GM12878 (cell line): Measurements from ENCODE around the gene WFIKKN1. TPM values are rescaled to one million over a fixed set of nuclear protein-coding genes. Genes with fewer than 3 reads are reported as not detected.

Experiments used
- ATAC-seq: fragments of 200-7000 bp; cut with Tn5 transposase; 3 replicates; pipeline ENCODE4 v1.9.1; 2020; ENCODE audit warnings: mild to moderate bottlenecking, moderate library complexity
- BruUV-seq: library from RNA; stranded (reverse); fragments of 400-500 nt; replicated peaks from 2 replicates; lab custom pipeline; 2021; lab: Mats Ljungman, UMichigan
- CTCF ChIA-PET: fragments of 300-600 bp; sonication (Branson Sonifier 250); formaldehyde crosslinking; extraction: SDS; loops from one replicate; lab custom pipeline; 2021; ENCODE audit warnings: inconsistent platforms; lab: Yijun Ruan, JAX
- POLR2A ChIA-PET: fragments of 350-600 bp; formaldehyde crosslinking; extraction: SDS; loops from one replicate; lab custom pipeline; 2021; ENCODE audit warnings: inconsistent platforms; lab: Charles Lee
- RAD21 ChIA-PET: fragments of 300-600 bp; sonication (Branson Sonifier 250); formaldehyde crosslinking; loops from one replicate; lab custom pipeline; 2023; ENCODE audit warnings: antibody characterized with exemption; ENCODE audit not compliant: unreplicated experiment; lab: Charles Lee
- SMC1A ChIA-PET: fragments of 300-600 bp; sonication (Branson Sonifier 250); formaldehyde crosslinking; loops from one replicate; lab custom pipeline; 2023; ENCODE audit not compliant: unreplicated experiment, uncharacterized antibody; lab: Charles Lee
- DNase-seq: peaks from one replicate; pipeline ENCODE4 v3.0.0-alpha.2; 2011; ENCODE audit warnings: low read depth, low spot score
- FAIRE-seq: peaks from 3 replicates; lab custom pipeline; 2011; peaks lifted over from hg19 to GRCh38; lab: Jason Lieb, UNC
- H2AFZ ChIP-seq: 2 replicates; pipeline ENCODE4 v1.6.0; 2011; ENCODE audit warnings: low read depth, low read length, control low read depth; ENCODE audit not compliant: control insufficient read depth
- H3K27ac ChIP-seq: 2 replicates; pipeline ENCODE4 v1.5.1; 2011; ENCODE audit warnings: control low read depth; ENCODE audit not compliant: control insufficient read depth, insufficient read depth
- H3K27me3 ChIP-seq, 2 experiments: replicated peaks in 1 of 2; 2 replicates each; pipeline versions ENCODE4 v1.6.0 to v1.6.1; 2011; ENCODE audit warnings: low read length in 1 of 2; ENCODE audit not compliant: control insufficient read depth in 2 of 2, insufficient read depth in 2 of 2
- H3K36me3 ChIP-seq, 2 experiments: 2 replicates each; pipeline ENCODE4 v1.5.1; 2011; ENCODE audit warnings: low read length in 1 of 2; ENCODE audit not compliant: control insufficient read depth in 2 of 2, insufficient read depth in 2 of 2
- H3K4me1 ChIP-seq: 2 replicates; pipeline ENCODE4 v1.6.1; 2011; ENCODE audit warnings: mild to moderate bottlenecking, low read length, moderate library complexity, mixed read lengths; ENCODE audit not compliant: control insufficient read depth, insufficient read depth
- H3K4me2 ChIP-seq: 2 replicates; pipeline ENCODE4 v1.6.0; 2011; ENCODE audit warnings: control low read depth; ENCODE audit not compliant: control insufficient read depth, insufficient read depth
- H3K4me3 ChIP-seq: fragments of 200-600 bp; sonication (generic); 2 replicates; pipeline ENCODE4 v1.5.1; 2016
- H3K79me2 ChIP-seq: 2 replicates; pipeline ENCODE4 v1.6.0; 2011; ENCODE audit warnings: low read length; ENCODE audit not compliant: control insufficient read depth, insufficient read depth
- H3K9ac ChIP-seq: 2 replicates; pipeline ENCODE4 v1.8.0; 2011; ENCODE audit warnings: low read length, control low read depth, mixed read lengths; ENCODE audit not compliant: control insufficient read depth, insufficient read depth
- H3K9me3 ChIP-seq: replicated peaks from 3 replicates; pipeline ENCODE4 v1.5.1; 2011; ENCODE audit warnings: mild to moderate bottlenecking, low read length; ENCODE audit not compliant: control insufficient read depth, insufficient read depth
- H4K20me1 ChIP-seq: 2 replicates; pipeline ENCODE4 v1.6.0; 2011; ENCODE audit not compliant: control insufficient read depth, insufficient read depth
- MYC ChIP-seq: IDR thresholded peaks from 2 replicates; pipeline ENCODE4 v1.6.1; 2011; ENCODE audit warnings: mild to moderate bottlenecking, low read length, moderate library complexity, inconsistent platforms; ENCODE audit not compliant: insufficient read depth, insufficient replicate concordance, insufficient read length, severe bottlenecking
- POLR2A ChIP-seq: IDR thresholded peaks from 2 replicates; pipeline ENCODE4 v1.6.1; 2011; ENCODE audit warnings: low read depth, mild to moderate bottlenecking, low read length
- PRDM15 ChIP-seq: fragments of 450-650 bp; formaldehyde crosslinking; IDR thresholded peaks from 2 replicates; pipeline ENCODE4 v1.4.0; 2020; ENCODE audit warnings: mild to moderate bottlenecking, moderate library complexity
- RAD21 ChIP-seq: IDR thresholded peaks from 2 replicates; pipeline ENCODE4 v1.6.1; 2011; ENCODE audit warnings: mild to moderate bottlenecking, low read depth, low read length, moderate library complexity; ENCODE audit not compliant: insufficient read depth
- SMC3 ChIP-seq: IDR thresholded peaks from 2 replicates; pipeline ENCODE4 v1.6.1; 2011; ENCODE audit warnings: low read length, improper control_type of control experiment, borderline replicate concordance
- SREBF1 ChIP-seq: IDR thresholded peaks from 2 replicates; pipeline ENCODE4 v1.6.1; 2012; ENCODE audit warnings: mild to moderate bottlenecking, low read length
- ZBTB11 ChIP-seq: fragments of 450-650 bp; formaldehyde crosslinking; IDR thresholded peaks from 2 replicates; pipeline ENCODE4 v1.5.0; 2022; ENCODE audit warnings: mild to moderate bottlenecking, missing genetic modification characterization
- ZNF384 ChIP-seq: IDR thresholded peaks from 2 replicates; pipeline ENCODE4 v1.6.1; 2012; ENCODE audit warnings: low read depth, mild to moderate bottlenecking, low read length, improper control_type of control experiment, borderline replicate concordance
- ZSCAN29 ChIP-seq: fragments of 450-650 bp; IDR thresholded peaks from 2 replicates; pipeline ENCODE4 v1.6.1; 2017; ENCODE audit warnings: mild to moderate bottlenecking, moderate library complexity
- WGBS: methylation state at CpG from one replicate; pipeline ENCODE4 v1.1.6; 2016; ENCODE audit warnings: low lambda C conversion rate; ENCODE audit not compliant: insufficient replicate concordance, insufficient coverage; ENCODE audit errors: missing lambda C conversion rate; 5-methylcytosine and 5-hydroxymethylcytosine counted together
- in situ Hi-C: fragments of 300-500 bp; cut with MboI; formaldehyde crosslinking; loops from 9 replicates; pipeline ENCODE4 v1.14.3; 2018; ENCODE audit warnings: mixed read lengths
- intact Hi-C: fragments of 100-400 bp; cut with micrococcal nuclease; formaldehyde crosslinking; loops from one replicate; pipeline ENCODE4 v1.14.2; 2022; ENCODE audit not compliant: unreplicated experiment
- polyA plus RNA-seq, 11 experiments: library from polyadenylated mRNA; depleted of rRNA in 4 of 11; unstranded in 6 of 11; stranded (reverse) in 5 of 11; fragments of >200 nt; fragmentation: Nextera tagmentation in 4 of 11; fragmentation: Illumina TruSeq in 1 of 11; extraction: Ambion mirVana in 4 of 11; extraction: Trizol in 1 of 11; gene quantifications; 1 replicate in 1 of 11; 2 replicates in 10 of 11; pipeline versions ENCODE4 v1.2.1 to v1.2.3, GENCODE V29; 2011 to 2016; ENCODE audit warnings: inconsistent platforms in 2 of 11, missing spikeins in 2 of 11, low read depth in 1 of 11
- total RNA-seq, 4 experiments: library from RNA; depleted of rRNA in 3 of 4; stranded (reverse); fragments of >200 nt in 3 of 4; fragmentation: Illumina TruSeq in 1 of 4; extraction: Trizol in 1 of 4; gene quantifications; 2 replicates each; pipeline versions ENCODE4 v1.2.1 to v1.2.3, GENCODE V29; 2013 to 2021

The WFIKKN1 gene
- total and polyA plus RNA-seq, 10 of the 15 experiments (the other 5 are each of a cell fraction or from before 2014, with no cell fraction given): 0.01 to 0.41 (median 0.05) TPM; not detected in 2

GRCh38 chr16:659618-660017 lies 28.8 kb downstream of the WFIKKN1 start:
- no peaks in the 10 kb centered on the region; a peak in 2 of 4 replicates for H3K36me3 ChIP-seq
- H3K27ac ChIP-seq: no peak overlapping the region
- ATAC-seq (no peak), FAIRE-seq (no peak), DNase-seq (no peak)
- intact Hi-C loops: loop anchor here (1.0 to 10.0 kb wide), 2 partner anchors 80 to 265 kb away; partner anchors contain the start of gene NME4
- in situ Hi-C loops: loop anchor here (10.0 kb wide), 1 partner anchor 265 kb away; the partner anchor contains the start of gene NME4
- no peak for TF ChIP-seq ZNF384
- H3K4me3 ChIP-seq: no peak overlapping the region
- WGBS: 85% methylated on average over 20 of the region's 20 CpGs
- H3K9ac ChIP-seq: no peak overlapping the region
- no peaks in the 10 kb centered on the region for H3K27me3 ChIP-seq
- ChIA-PET CTCF (interaction anchor here (1.2 to 1.4 kb wide), 2 partner anchors 9 to 11 kb away, joined by 3 to 5 read pairs; no protein-coding TSS in a partner anchor), SMC1A (no interaction called here), RAD21 (no interaction called here), POLR2A (no interaction called here)
- no peaks in the 10 kb centered on the region for H3K79me2 ChIP-seq
- no peak overlapping the region for H3K4me2 ChIP-seq
- H3K4me1 ChIP-seq: peaks cover 3% of the 10 kb centered on the region; the same call in 1 of the 2 replicates
- H2AFZ ChIP-seq: no peak overlapping the region
- no peaks in the 10 kb centered on the region for H3K9me3 ChIP-seq
- BruUV-seq: no TSS peak
- no peaks in the 10 kb centered on the region for H4K20me1 ChIP-seq

- Histone ChIP-seq H3K9me3 (no peaks in the 10 kb centered on the region), H3K4me1 (peaks cover 3% of the 10 kb centered on the region; the same call in 1 of the 2 replicates), H2AFZ (no peak overlapping the region), H3K36me3 (no peaks in the 10 kb centered on the region; a peak in 2 of 4 replicates), H3K4me3 (no peak overlapping the region), H4K20me1 (no peaks in the 10 kb centered on the region), H3K4me2 (no peak overlapping the region), H3K79me2 (no peaks in the 10 kb centered on the region), H3K9ac (no peak overlapping the region; the same call in 1 of the 2 replicates), H3K27me3 (no peaks in the 10 kb centered on the region), H3K27ac (no peak overlapping the region)
- POLR2A ChIA-PET: no interaction called here
- DNase-seq (no peak), ATAC-seq (no peak), FAIRE-seq (no peak)
- in situ Hi-C loops: loop anchor here (10.0 kb wide), 1 partner anchor 265 kb away; the partner anchor contains the start of gene NME4
- BruUV-seq: no TSS peak
- CTCF ChIA-PET: interaction anchor here (0.6 to 1.4 kb wide), 4 partner anchors 9 to 811 kb away, joined by 3 to 5 read pairs (median 4); partner anchors contain the start of gene METTL26
- RAD21 ChIA-PET: interaction anchor here (1.0 kb wide), 1 partner anchor 12 kb away, joined by 7 read pairs; no protein-coding TSS in a partner anchor
- intact Hi-C loops: loop anchor here (1.0 to 10.0 kb wide), 2 partner anchors 81 to 265 kb away; partner anchors contain the start of gene NME4
- SMC1A ChIA-PET: no interaction called here
- WGBS: 82% methylated on average over 6 of the region's 6 CpGs
- TF ChIP-seq MYC (no peak), POLR2A (no peak), SMC3 (no peak), RAD21 (no peak), PRDM15 (no peak), ZSCAN29 (no peak), ZNF384 (no peak), SREBF1 (no peak), ZBTB11 (CRISPR knock-in tag) (no peak)
Measured at GRCh38 chr16:660132-660458, 29.3 kb downstream of the WFIKKN1 start.
